GM12878 (cell line): ENCODE results near the gene GTF2F2. TPM values are rescaled to one million over a fixed set of nuclear protein-coding genes. Genes with fewer than 3 reads are reported as not detected.
A peak's percentile ranks its signal among the peaks of the same experiment; 100 is the strongest.

Experiments used
- ATAC-seq: fragments of 200-7000 bp; cut with Tn5 transposase; 3 replicates; pipeline ENCODE4 v1.9.1; 2020; ENCODE audit warnings: mild to moderate bottlenecking, moderate library complexity
- BruUV-seq: library from RNA; stranded (reverse); fragments of 400-500 nt; replicated peaks from 2 replicates; lab custom pipeline; 2021; lab: Mats Ljungman, UMichigan
- CTCF ChIA-PET: fragments of 300-600 bp; sonication (Branson Sonifier 250); formaldehyde crosslinking; extraction: SDS; loops from one replicate; lab custom pipeline; 2021; ENCODE audit warnings: inconsistent platforms; lab: Yijun Ruan, JAX
- POLR2A ChIA-PET: fragments of 350-600 bp; formaldehyde crosslinking; extraction: SDS; loops from one replicate; lab custom pipeline; 2021; ENCODE audit warnings: inconsistent platforms; lab: Charles Lee
- RAD21 ChIA-PET: fragments of 300-600 bp; sonication (Branson Sonifier 250); formaldehyde crosslinking; loops from one replicate; lab custom pipeline; 2023; ENCODE audit warnings: antibody characterized with exemption; ENCODE audit not compliant: unreplicated experiment; lab: Charles Lee
- SMC1A ChIA-PET: fragments of 300-600 bp; sonication (Branson Sonifier 250); formaldehyde crosslinking; loops from one replicate; lab custom pipeline; 2023; ENCODE audit not compliant: unreplicated experiment, uncharacterized antibody; lab: Charles Lee
- DNase-seq: peaks from one replicate; pipeline ENCODE4 v3.0.0-alpha.2; 2011; ENCODE audit warnings: low read depth, low spot score
- FAIRE-seq: peaks from 3 replicates; lab custom pipeline; 2011; peaks lifted over from hg19 to GRCh38; lab: Jason Lieb, UNC
- H2AFZ ChIP-seq: 2 replicates; pipeline ENCODE4 v1.6.0; 2011; ENCODE audit warnings: low read depth, low read length, control low read depth; ENCODE audit not compliant: control insufficient read depth
- H3K27ac ChIP-seq: 2 replicates; pipeline ENCODE4 v1.5.1; 2011; ENCODE audit warnings: control low read depth; ENCODE audit not compliant: control insufficient read depth, insufficient read depth
- H3K27me3 ChIP-seq, 2 experiments: replicated peaks in 1 of 2; 2 replicates each; pipeline versions ENCODE4 v1.6.0 to v1.6.1; 2011; ENCODE audit warnings: low read length in 1 of 2; ENCODE audit not compliant: control insufficient read depth in 2 of 2, insufficient read depth in 2 of 2
- H3K36me3 ChIP-seq, 2 experiments: 2 replicates each; pipeline ENCODE4 v1.5.1; 2011; ENCODE audit warnings: low read length in 1 of 2; ENCODE audit not compliant: control insufficient read depth in 2 of 2, insufficient read depth in 2 of 2
- H3K4me1 ChIP-seq: 2 replicates; pipeline ENCODE4 v1.6.1; 2011; ENCODE audit warnings: mild to moderate bottlenecking, low read length, moderate library complexity, mixed read lengths; ENCODE audit not compliant: control insufficient read depth, insufficient read depth
- H3K4me2 ChIP-seq: 2 replicates; pipeline ENCODE4 v1.6.0; 2011; ENCODE audit warnings: control low read depth; ENCODE audit not compliant: control insufficient read depth, insufficient read depth
- H3K4me3 ChIP-seq: fragments of 200-600 bp; sonication (generic); 2 replicates; pipeline ENCODE4 v1.5.1; 2016
- H3K79me2 ChIP-seq: 2 replicates; pipeline ENCODE4 v1.6.0; 2011; ENCODE audit warnings: low read length; ENCODE audit not compliant: control insufficient read depth, insufficient read depth
- H3K9ac ChIP-seq: 2 replicates; pipeline ENCODE4 v1.8.0; 2011; ENCODE audit warnings: low read length, control low read depth, mixed read lengths; ENCODE audit not compliant: control insufficient read depth, insufficient read depth
- H3K9me3 ChIP-seq: replicated peaks from 3 replicates; pipeline ENCODE4 v1.5.1; 2011; ENCODE audit warnings: mild to moderate bottlenecking, low read length; ENCODE audit not compliant: control insufficient read depth, insufficient read depth
- H4K20me1 ChIP-seq: 2 replicates; pipeline ENCODE4 v1.6.0; 2011; ENCODE audit not compliant: control insufficient read depth, insufficient read depth
- CBX3 ChIP-seq: fragments of 200-600 bp; sonication (generic); IDR thresholded peaks from 2 replicates; pipeline ENCODE4 v1.6.1; 2016; ENCODE audit warnings: low read depth, borderline replicate concordance
- NR2C2 ChIP-seq: IDR thresholded peaks from 2 replicates; pipeline ENCODE4 v1.6.1; 2011; ENCODE audit warnings: borderline replicate concordance, low read depth; ENCODE audit not compliant: control insufficient read depth, insufficient read length
- WGBS: methylation state at CpG from one replicate; pipeline ENCODE4 v1.1.6; 2016; ENCODE audit warnings: low lambda C conversion rate; ENCODE audit not compliant: insufficient replicate concordance, insufficient coverage; ENCODE audit errors: missing lambda C conversion rate; 5-methylcytosine and 5-hydroxymethylcytosine counted together
- in situ Hi-C: fragments of 300-500 bp; cut with MboI; formaldehyde crosslinking; loops from 9 replicates; pipeline ENCODE4 v1.14.3; 2018; ENCODE audit warnings: mixed read lengths
- intact Hi-C: fragments of 100-400 bp; cut with micrococcal nuclease; formaldehyde crosslinking; loops from one replicate; pipeline ENCODE4 v1.14.2; 2022; ENCODE audit not compliant: unreplicated experiment
- polyA plus RNA-seq, 11 experiments: library from polyadenylated mRNA; depleted of rRNA in 4 of 11; unstranded in 6 of 11; stranded (reverse) in 5 of 11; fragments of >200 nt; fragmentation: Nextera tagmentation in 4 of 11; fragmentation: Illumina TruSeq in 1 of 11; extraction: Ambion mirVana in 4 of 11; extraction: Trizol in 1 of 11; gene quantifications; 1 replicate in 1 of 11; 2 replicates in 10 of 11; pipeline versions ENCODE4 v1.2.1 to v1.2.3, GENCODE V29; 2011 to 2016; ENCODE audit warnings: inconsistent platforms in 2 of 11, missing spikeins in 2 of 11, low read depth in 1 of 11
- total RNA-seq, 4 experiments: library from RNA; depleted of rRNA in 3 of 4; stranded (reverse); fragments of >200 nt in 3 of 4; fragmentation: Illumina TruSeq in 1 of 4; extraction: Trizol in 1 of 4; gene quantifications; 2 replicates each; pipeline versions ENCODE4 v1.2.1 to v1.2.3, GENCODE V29; 2013 to 2021
- TF ChIP-seq, protein P1 (sequence below): fragments of 450-650 bp; IDR thresholded peaks from 2 replicates; pipeline ENCODE4 v1.6.1; 2017; ENCODE audit warnings: mild to moderate bottlenecking, low read depth, inconsistent platforms; ENCODE audit not compliant: poor library complexity, severe bottlenecking
- TF ChIP-seq, protein P2 (sequence below): IDR thresholded peaks from 2 replicates; pipeline ENCODE4 v1.6.1; 2011; ENCODE audit warnings: low read depth, mild to moderate bottlenecking, low read length, moderate library complexity, borderline replicate concordance; ENCODE audit errors: extremely low read depth

Gene GTF2F2
- total and polyA plus RNA-seq, 10 of the 15 experiments (the other 5 are each of a cell fraction or from before 2014, with no cell fraction given), result 14.5 to 30.8 (median 22.6) TPM

- TF ChIP-seq, protein P1, sequence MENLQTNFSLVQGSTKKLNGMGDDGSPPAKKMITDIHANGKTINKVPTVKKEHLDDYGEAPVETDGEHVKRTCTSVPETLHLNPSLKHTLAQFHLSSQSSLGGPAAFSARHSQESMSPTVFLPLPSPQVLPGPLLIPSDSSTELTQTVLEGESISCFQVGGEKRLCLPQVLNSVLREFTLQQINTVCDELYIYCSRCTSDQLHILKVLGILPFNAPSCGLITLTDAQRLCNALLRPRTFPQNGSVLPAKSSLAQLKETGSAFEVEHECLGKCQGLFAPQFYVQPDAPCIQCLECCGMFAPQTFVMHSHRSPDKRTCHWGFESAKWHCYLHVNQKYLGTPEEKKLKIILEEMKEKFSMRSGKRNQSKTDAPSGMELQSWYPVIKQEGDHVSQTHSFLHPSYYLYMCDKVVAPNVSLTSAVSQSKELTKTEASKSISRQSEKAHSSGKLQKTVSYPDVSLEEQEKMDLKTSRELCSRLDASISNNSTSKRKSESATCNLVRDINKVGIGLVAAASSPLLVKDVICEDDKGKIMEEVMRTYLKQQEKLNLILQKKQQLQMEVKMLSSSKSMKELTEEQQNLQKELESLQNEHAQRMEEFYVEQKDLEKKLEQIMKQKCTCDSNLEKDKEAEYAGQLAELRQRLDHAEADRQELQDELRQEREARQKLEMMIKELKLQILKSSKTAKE, result no peak
- TF ChIP-seq, protein P2, sequence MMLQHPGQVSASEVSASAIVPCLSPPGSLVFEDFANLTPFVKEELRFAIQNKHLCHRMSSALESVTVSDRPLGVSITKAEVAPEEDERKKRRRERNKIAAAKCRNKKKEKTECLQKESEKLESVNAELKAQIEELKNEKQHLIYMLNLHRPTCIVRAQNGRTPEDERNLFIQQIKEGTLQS, result no peak
- no peak for TF ChIP-seq CBX3
Measured at GRCh38 chr13:45306966-45307365, 186.7 kb downstream of the GTF2F2 start (continued).

- in situ Hi-C loops (loop anchor here (25.0 kb wide), 1 partner anchor 823 kb away; no protein-coding TSS in a partner anchor), intact Hi-C loops (loop anchor here (10.0 kb wide), 1 partner anchor 396 kb away; no protein-coding TSS in a partner anchor)
- ATAC-seq, result peak; percentile 48; the same call in 2 of the 3 replicates
- Histone ChIP-seq H3K4me3 (peak overlapping the region; percentile 32; the same call in 1 of the 2 replicates), H3K4me1 (peaks cover 3% of the 10 kb centered on the region), H3K9me3 (no peaks in the 10 kb centered on the region), H3K27ac (no peak overlapping the region), H3K79me2 (no peaks in the 10 kb centered on the region), H3K4me2 (peak overlapping the region; percentile 86), H4K20me1 (no peaks in the 10 kb centered on the region; the same call in 1 of the 2 replicates), H2AFZ (no peak overlapping the region), H3K36me3 (no peaks in the 10 kb centered on the region), H3K27me3 (no peaks in the 10 kb centered on the region; a peak in 1 of 4 replicates), H3K9ac (no peak overlapping the region)
- FAIRE-seq, result no peak
- POLR2A ChIA-PET, result interaction anchor here (0.6 kb wide), 2 partner anchors 393 to 594 kb away, joined by 5 to 6 read pairs; no protein-coding TSS in a partner anchor
- no peak for DNase-seq
- TF ChIP-seq NR2C2, result no peak
- no TSS peak for BruUV-seq
- WGBS, result 13% methylated on average over 15 of the region's 15 CpGs
- RAD21 ChIA-PET, result interaction anchor here (0.7 to 5.2 kb wide), 3 partner anchors 13 to 263 kb away, joined by 3 to 43 read pairs (median 3); no protein-coding TSS in a partner anchor
- CTCF ChIA-PET, result interaction anchor here (0.7 to 5.2 kb wide), 7 partner anchors 12 to 392 kb away, joined by 3 to 108 read pairs (median 4); no protein-coding TSS in a partner anchor
- SMC1A ChIA-PET, result interaction anchor here (0.9 to 3.6 kb wide), 3 partner anchors 13 to 268 kb away, joined by 3 to 75 read pairs (median 17); no protein-coding TSS in a partner anchor
Measured at GRCh38 chr13:45310341-45311131, 190.2 kb downstream of the GTF2F2 start.
